GM21825 (cell line): ENCODE measurements around the gene KCTD15.

Source experiments
- ATAC-seq: cut with Tn5 transposase; IDR thresholded peaks from one replicate; pipeline ENCODE4 v1.9.1; 2021; ENCODE audit warnings: mild to moderate bottlenecking, moderate library complexity; ENCODE audit not compliant: unreplicated experiment

The KCTD15 gene

GRCh38 chr19:33796164-33796875 lies at the start of gene KCTD15:
Gene KCTD15 (plus strand): TSS chr19:33796870. CDS start chr19:33800455, 3,585 bp downstream.
- ATAC-seq, result no peak

- no peak for ATAC-seq
Observed at GRCh38 chr19:33747273-33747672, 49.4 kb upstream of the KCTD15 start.

- no peak for ATAC-seq
Observed at GRCh38 chr19:33748231-33748630, 48.4 kb upstream of the KCTD15 start.

GRCh38 chr19:33749016-33749415 lies 47.7 kb upstream of the KCTD15 start:
- ATAC-seq, result no peak

GRCh38 chr19:33749619-33750175 lies 47.0 kb upstream of the KCTD15 start:
- no peak for ATAC-seq

- ATAC-seq, result no peak
Observed at GRCh38 chr19:33750587-33751435, 45.9 kb upstream of the KCTD15 start.

- no peak for ATAC-seq
Observed at GRCh38 chr19:33751436-33751770, 45.3 kb upstream of the KCTD15 start.

GRCh38 chr19:33752018-33752800 lies 44.5 kb upstream of the KCTD15 start:
- no peak for ATAC-seq

- no peak for ATAC-seq
Observed at GRCh38 chr19:33752945-33753344, 43.7 kb upstream of the KCTD15 start.

GRCh38 chr19:33754361-33754760 lies 42.3 kb upstream of the KCTD15 start:
- ATAC-seq, result no peak

- no peak for ATAC-seq
Observed at GRCh38 chr19:33755099-33756035, 41.3 kb upstream of the KCTD15 start.

GRCh38 chr19:33756177-33756576 lies 40.5 kb upstream of the KCTD15 start:
- no peak for ATAC-seq

- no peak for ATAC-seq
Observed at GRCh38 chr19:33758541-33759013, 38.1 kb upstream of the KCTD15 start.

- no peak for ATAC-seq
Observed at GRCh38 chr19:33759356-33759755, 37.3 kb upstream of the KCTD15 start.

- no peak for ATAC-seq
Observed at GRCh38 chr19:33763633-33764371, 32.9 kb upstream of the KCTD15 start.

- no peak for ATAC-seq
Observed at GRCh38 chr19:33766623-33767022, 30.0 kb upstream of the KCTD15 start.

GRCh38 chr19:33767898-33768413 lies 28.7 kb upstream of the KCTD15 start:
- no peak for ATAC-seq

- no peak for ATAC-seq
Observed at GRCh38 chr19:33769208-33769607, 27.5 kb upstream of the KCTD15 start.

- ATAC-seq, result no peak
Observed at GRCh38 chr19:33770107-33770506, 26.6 kb upstream of the KCTD15 start.
